HepG2 (cell line): ENCODE measurements around the gene PPP1R1B. TPM values are rescaled to one million over a fixed set of nuclear protein-coding genes. Genes with fewer than 3 reads are reported as not detected.

ENCODE experiments used
- ARNT2 ChIP-seq: sonication (generic); formaldehyde crosslinking; IDR thresholded peaks from 2 replicates; pipeline ENCODE4 v1.8.0; 2022; ENCODE audit warnings: mild to moderate bottlenecking, low read depth, missing genetic modification reagents, moderate library complexity
- ETV5 ChIP-seq: IDR thresholded peaks from 2 replicates; pipeline ENCODE4 v1.6.1; 2018; ENCODE audit warnings: missing biosample characterization, missing genetic modification reagents, inconsistent platforms, borderline replicate concordance
- HMG20B ChIP-seq: conservative IDR thresholded peaks from 2 replicates; pipeline ENCODE4 v1.6.1; 2016; ENCODE audit warnings: missing genetic modification reagents, missing compliant biosample characterization
- MYNN ChIP-seq: sonication (generic); formaldehyde crosslinking; IDR thresholded peaks from 2 replicates; pipeline ENCODE4 v1.4.0; 2020; ENCODE audit warnings: mild to moderate bottlenecking, low read depth, missing genetic modification reagents
- MZF1 ChIP-seq: sonication (generic); formaldehyde crosslinking; IDR thresholded peaks from 2 replicates; pipeline ENCODE4 v1.8.1; 2023; ENCODE audit warnings: mild to moderate bottlenecking, missing genetic modification reagents, borderline replicate concordance
- NCOA2 ChIP-seq: sonication (generic); formaldehyde crosslinking; IDR thresholded peaks from 2 replicates; pipeline ENCODE4 v1.8.0; 2022; ENCODE audit warnings: inconsistent platforms
- NFYC ChIP-seq: IDR thresholded peaks from 2 replicates; pipeline ENCODE4 v1.6.1; 2016; ENCODE audit warnings: missing genetic modification reagents, missing compliant biosample characterization
- NR2F1 ChIP-seq, 2 experiments: fragments of 450-650 bp in 1 of 2; formaldehyde crosslinking in 1 of 2; IDR thresholded peaks; 2 replicates each; pipeline versions ENCODE4 v1.5.0 to v1.6.1; 2016 to 2020; ENCODE audit warnings: mild to moderate bottlenecking in 1 of 2, missing compliant biosample characterization in 1 of 2, missing genetic modification reagents in 1 of 2, moderate library complexity in 1 of 2
- RBM22 ChIP-seq: fragments of 200-400 bp; formaldehyde crosslinking; optimal IDR thresholded peaks from 2 replicates; pipeline ENCODE3; 2017; ENCODE audit warnings: mild to moderate bottlenecking, low read length, moderate library complexity
- RXRA ChIP-seq: sonication (generic); formaldehyde crosslinking; IDR thresholded peaks from 2 replicates; pipeline ENCODE4 v1.5.1; 2020; ENCODE audit warnings: missing genetic modification reagents
- SIN3B ChIP-seq: fragments of 150-350 bp; IDR thresholded peaks from 2 replicates; pipeline ENCODE4 v1.6.1; 2014; ENCODE audit warnings: low read length
- ZFP62 ChIP-seq: sonication (generic); formaldehyde crosslinking; IDR thresholded peaks from 2 replicates; pipeline ENCODE4 v1.4.0; 2020; ENCODE audit warnings: missing genetic modification reagents
- ZNF619 ChIP-seq: sonication (generic); formaldehyde crosslinking; IDR thresholded peaks from 2 replicates; pipeline ENCODE4 v1.4.0; 2020; ENCODE audit warnings: mild to moderate bottlenecking, missing genetic modification reagents
- ZNF720 ChIP-seq: sonication (generic); formaldehyde crosslinking; IDR thresholded peaks from 2 replicates; pipeline ENCODE4 v1.4.0; 2020; ENCODE audit warnings: missing genetic modification reagents
- polyA plus RNA-seq, 8 experiments: library from polyadenylated mRNA; depleted of rRNA in 3 of 8; stranded (reverse) in 7 of 8; unstranded in 1 of 8; fragments of >200 nt; fragmentation: Illumina TruSeq in 4 of 8; extraction: Trizol in 4 of 8; gene quantifications; 2 replicates each; pipeline versions ENCODE4 v1.2.1 to v1.2.3, GENCODE V29; 2011 to 2016; ENCODE audit warnings: low read depth in 4 of 8, missing spikeins in 1 of 8, mixed read lengths in 1 of 8; ENCODE audit not compliant: insufficient read depth in 1 of 8
- total RNA-seq, 5 experiments: library from RNA; depleted of rRNA; stranded (reverse); fragments of >200 nt; fragmentation: Illumina TruSeq; extraction: Trizol; gene quantifications; 2 replicates each; pipeline ENCODE4 v1.2.3, GENCODE V29; 2016; ENCODE audit warnings: low read depth in 1 of 5
- TF ChIP-seq, protein P1 (sequence below): sonication (generic); formaldehyde crosslinking; IDR thresholded peaks from 2 replicates; pipeline ENCODE4 v1.4.0; 2020; ENCODE audit warnings: mild to moderate bottlenecking, missing genetic modification reagents, borderline replicate concordance
- TF ChIP-seq, protein P2 (sequence below): sonication (generic); formaldehyde crosslinking; IDR thresholded peaks from 2 replicates; pipeline ENCODE4 v1.5.1; 2020; ENCODE audit warnings: missing genetic modification reagents, mild to moderate bottlenecking, borderline replicate concordance
- TF ChIP-seq, protein P3 (sequence below): sonication (generic); formaldehyde crosslinking; IDR thresholded peaks from 2 replicates; pipeline ENCODE4 v1.8.0; 2023; ENCODE audit warnings: mild to moderate bottlenecking, missing genetic modification reagents
- TF ChIP-seq, protein P4 (sequence below): IDR thresholded peaks from 2 replicates; pipeline ENCODE4 v1.6.1; 2016; ENCODE audit warnings: low read depth, borderline replicate concordance

PPP1R1B gene
- total and polyA plus RNA-seq, 2 of the 13 experiments (the other 11 are each of a cell fraction or from before 2014, with no cell fraction given) = 0.08 TPM; not detected in 1

DNA sequence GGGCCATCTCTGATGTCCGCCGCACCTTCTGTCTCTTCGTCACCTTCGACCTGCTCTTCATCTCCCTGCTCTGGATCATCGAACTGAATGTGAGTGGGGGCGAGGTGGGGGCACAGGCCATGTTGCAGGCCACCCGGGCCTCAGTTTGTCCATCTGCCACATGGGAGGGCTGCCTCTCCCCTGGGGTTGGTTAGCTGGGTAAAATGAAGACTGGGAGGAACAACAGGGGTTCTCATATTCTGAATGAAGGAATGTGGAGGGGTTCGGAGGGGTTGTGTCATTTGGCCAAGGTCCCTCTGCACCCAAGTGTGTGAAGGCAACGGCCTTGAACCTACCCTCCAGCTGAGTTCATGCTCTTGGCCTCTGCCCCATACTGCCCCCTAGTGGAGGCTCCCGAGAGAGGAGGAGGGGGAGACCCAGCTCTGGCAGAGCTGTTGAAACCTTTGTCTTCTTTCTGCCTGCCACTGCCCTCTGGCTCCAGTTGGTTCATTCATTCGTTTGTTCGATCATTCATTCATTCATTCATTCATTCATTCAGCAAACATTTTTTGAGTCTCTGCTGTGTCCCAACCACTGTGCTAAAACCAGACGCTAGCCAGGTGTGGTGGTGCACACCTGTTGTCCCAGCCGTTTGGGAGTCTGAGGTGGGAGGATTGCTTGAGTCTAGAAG lies 27.0 kb downstream of the PPP1R1B start (continued):
- TF ChIP-seq, protein P1, sequence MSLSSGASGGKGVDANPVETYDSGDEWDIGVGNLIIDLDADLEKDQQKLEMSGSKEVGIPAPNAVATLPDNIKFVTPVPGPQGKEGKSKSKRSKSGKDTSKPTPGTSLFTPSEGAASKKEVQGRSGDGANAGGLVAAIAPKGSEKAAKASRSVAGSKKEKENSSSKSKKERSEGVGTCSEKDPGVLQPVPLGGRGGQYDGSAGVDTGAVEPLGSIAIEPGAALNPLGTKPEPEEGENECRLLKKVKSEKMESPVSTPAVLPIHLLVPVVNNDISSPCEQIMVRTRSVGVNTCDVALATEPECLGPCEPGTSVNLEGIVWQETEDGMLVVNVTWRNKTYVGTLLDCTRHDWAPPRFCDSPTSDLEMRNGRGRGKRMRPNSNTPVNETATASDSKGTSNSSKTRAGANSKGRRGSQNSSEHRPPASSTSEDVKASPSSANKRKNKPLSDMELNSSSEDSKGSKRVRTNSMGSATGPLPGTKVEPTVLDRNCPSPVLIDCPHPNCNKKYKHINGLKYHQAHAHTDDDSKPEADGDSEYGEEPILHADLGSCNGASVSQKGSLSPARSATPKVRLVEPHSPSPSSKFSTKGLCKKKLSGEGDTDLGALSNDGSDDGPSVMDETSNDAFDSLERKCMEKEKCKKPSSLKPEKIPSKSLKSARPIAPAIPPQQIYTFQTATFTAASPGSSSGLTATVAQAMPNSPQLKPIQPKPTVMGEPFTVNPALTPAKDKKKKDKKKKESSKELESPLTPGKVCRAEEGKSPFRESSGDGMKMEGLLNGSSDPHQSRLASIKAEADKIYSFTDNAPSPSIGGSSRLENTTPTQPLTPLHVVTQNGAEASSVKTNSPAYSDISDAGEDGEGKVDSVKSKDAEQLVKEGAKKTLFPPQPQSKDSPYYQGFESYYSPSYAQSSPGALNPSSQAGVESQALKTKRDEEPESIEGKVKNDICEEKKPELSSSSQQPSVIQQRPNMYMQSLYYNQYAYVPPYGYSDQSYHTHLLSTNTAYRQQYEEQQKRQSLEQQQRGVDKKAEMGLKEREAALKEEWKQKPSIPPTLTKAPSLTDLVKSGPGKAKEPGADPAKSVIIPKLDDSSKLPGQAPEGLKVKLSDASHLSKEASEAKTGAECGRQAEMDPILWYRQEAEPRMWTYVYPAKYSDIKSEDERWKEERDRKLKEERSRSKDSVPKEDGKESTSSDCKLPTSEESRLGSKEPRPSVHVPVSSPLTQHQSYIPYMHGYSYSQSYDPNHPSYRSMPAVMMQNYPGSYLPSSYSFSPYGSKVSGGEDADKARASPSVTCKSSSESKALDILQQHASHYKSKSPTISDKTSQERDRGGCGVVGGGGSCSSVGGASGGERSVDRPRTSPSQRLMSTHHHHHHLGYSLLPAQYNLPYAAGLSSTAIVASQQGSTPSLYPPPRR (CRISPR knock-in tag) = 0 out of 2 replicates have a peak, but pooled peaks have one; percentile 16
- TF ChIP-seq ETV5 (peak; percentile 28; the same call in 1 of the 2 replicates), NR2F1 (CRISPR knock-in tag; IDR thresholded peaks at IDR 0.05) (peak; percentile 82 to 84), HMG20B (peak; percentile 27; the same call in 1 of the 2 replicates), ZNF619 (CRISPR knock-in tag) (no peak), RXRA (CRISPR knock-in tag) (peak; percentile 95), ARNT2 (CRISPR knock-in tag) (0 out of 2 replicates have a peak, but pooled peaks have one; percentile 35), SIN3B (no peak), NCOA2 (CRISPR knock-in tag) (0 out of 2 replicates have a peak, but pooled peaks have one; percentile 31), ZNF720 (CRISPR knock-in tag) (no peak), ZFP62 (no peak), MYNN (CRISPR knock-in tag) (no peak), NFYC (CRISPR knock-in tag) (no peak), RBM22 (peak; percentile 61), MZF1 (CRISPR knock-in tag) (no peak)
- TF ChIP-seq, protein P2, sequence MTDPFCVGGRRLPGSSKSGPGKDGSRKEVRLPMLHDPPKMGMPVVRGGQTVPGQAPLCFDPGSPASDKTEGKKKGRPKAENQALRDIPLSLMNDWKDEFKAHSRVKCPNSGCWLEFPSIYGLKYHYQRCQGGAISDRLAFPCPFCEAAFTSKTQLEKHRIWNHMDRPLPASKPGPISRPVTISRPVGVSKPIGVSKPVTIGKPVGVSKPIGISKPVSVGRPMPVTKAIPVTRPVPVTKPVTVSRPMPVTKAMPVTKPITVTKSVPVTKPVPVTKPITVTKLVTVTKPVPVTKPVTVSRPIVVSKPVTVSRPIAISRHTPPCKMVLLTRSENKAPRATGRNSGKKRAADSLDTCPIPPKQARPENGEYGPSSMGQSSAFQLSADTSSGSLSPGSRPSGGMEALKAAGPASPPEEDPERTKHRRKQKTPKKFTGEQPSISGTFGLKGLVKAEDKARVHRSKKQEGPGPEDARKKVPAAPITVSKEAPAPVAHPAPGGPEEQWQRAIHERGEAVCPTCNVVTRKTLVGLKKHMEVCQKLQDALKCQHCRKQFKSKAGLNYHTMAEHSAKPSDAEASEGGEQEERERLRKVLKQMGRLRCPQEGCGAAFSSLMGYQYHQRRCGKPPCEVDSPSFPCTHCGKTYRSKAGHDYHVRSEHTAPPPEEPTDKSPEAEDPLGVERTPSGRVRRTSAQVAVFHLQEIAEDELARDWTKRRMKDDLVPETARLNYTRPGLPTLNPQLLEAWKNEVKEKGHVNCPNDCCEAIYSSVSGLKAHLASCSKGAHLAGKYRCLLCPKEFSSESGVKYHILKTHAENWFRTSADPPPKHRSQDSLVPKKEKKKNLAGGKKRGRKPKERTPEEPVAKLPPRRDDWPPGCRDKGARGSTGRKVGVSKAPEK (CRISPR knock-in tag) = no peak
- TF ChIP-seq, protein P3, sequence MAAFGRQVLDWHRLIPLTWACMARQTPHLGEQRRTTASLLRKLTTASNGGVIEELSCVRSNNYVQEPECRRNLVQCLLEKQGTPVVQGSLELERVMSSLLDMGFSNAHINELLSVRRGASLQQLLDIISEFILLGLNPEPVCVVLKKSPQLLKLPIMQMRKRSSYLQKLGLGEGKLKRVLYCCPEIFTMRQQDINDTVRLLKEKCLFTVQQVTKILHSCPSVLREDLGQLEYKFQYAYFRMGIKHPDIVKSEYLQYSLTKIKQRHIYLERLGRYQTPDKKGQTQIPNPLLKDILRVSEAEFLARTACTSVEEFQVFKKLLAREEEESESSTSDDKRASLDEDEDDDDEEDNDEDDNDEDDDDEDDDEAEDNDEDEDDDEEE (CRISPR knock-in tag) = no peak
- TF ChIP-seq, protein P4, sequence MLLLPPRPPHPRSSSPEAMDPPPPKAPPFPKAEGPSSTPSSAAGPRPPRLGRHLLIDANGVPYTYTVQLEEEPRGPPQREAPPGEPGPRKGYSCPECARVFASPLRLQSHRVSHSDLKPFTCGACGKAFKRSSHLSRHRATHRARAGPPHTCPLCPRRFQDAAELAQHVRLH (CRISPR knock-in tag) = peak; percentile 77; the same call in 1 of the 2 replicates
